ENCODE measurements around the gene INTS11. TPM values are rescaled to one million over a fixed set of nuclear protein-coding genes. Genes with fewer than 3 reads are reported as not detected.
A peak's percentile ranks its signal among the peaks of the same experiment; 100 is the strongest.

The INTS11 gene
- total and polyA plus RNA-seq, 2 of the 13 experiments (the other 11 are each of a cell fraction or from before 2014, with no cell fraction given): 52.8 to 94.8 TPM

DNA sequence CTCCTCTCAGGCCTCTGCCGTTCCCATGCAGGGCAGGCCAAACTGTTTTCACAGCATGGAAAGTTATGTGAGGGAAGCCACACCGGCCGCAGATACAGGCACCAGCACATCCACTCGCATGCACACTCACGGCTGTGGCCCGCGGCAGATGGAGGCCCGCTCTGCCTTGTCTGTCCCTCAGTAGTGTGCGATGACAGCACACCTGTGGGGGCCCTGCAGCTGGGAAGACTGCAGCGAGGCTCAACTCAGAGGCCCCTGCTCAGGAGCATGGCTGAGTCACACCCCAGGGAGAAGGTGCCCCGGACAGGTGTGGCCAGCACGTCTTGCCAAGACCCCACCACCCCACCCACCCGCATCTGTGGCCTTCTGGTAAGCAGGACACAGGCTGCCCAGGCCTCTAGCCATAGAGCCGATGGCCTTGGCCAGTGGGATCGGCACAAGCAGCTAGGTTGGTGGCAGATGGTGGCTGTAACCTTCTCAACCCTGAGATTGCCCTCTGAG is 49.5 kb downstream of the INTS11 start:
- no peaks in the 10 kb centered on the region for H3K9me3 ChIP-seq (ENCODE audit: low read length)
- FAIRE-seq: no peak
- peaks cover 59% of the 10 kb centered on the region for H3K4me1 ChIP-seq (ENCODE audit: insufficient read depth, low read length)
- no TSS peak for BruUV-seq (replicated peaks)
- H3K4me2 ChIP-seq (ENCODE audit: low read depth, low read length): peak overlapping the region; percentile 79
- peak overlapping the region; percentile 81; the same call in 1 of the 2 replicates for H3K9ac ChIP-seq (ENCODE audit: insufficient read depth, low read depth, low read length)
- peak overlapping the region; percentile 64 for H3K27ac ChIP-seq (ENCODE audit: extremely low read length, insufficient read depth, low read length)
- no peak for DNase-seq (ENCODE audit: low spot score)
- H3K4me3 ChIP-seq (replicated peaks in 1 of 3; ENCODE audit: insufficient read depth in 1 of 3, low read depth in 2 of 3, low read length in 3 of 3): peak overlapping the region; percentile 59 to 79 (median 70); a peak in 3 of 6 replicates
- H3K79me2 ChIP-seq (ENCODE audit: insufficient read depth, low read length): peaks cover 33% of the 10 kb centered on the region
- H4K20me1 ChIP-seq (ENCODE audit: insufficient read depth, low read length): peaks cover 21% of the 10 kb centered on the region; the same call in 1 of the 2 replicates
- TF ChIP-seq, protein P1, sequence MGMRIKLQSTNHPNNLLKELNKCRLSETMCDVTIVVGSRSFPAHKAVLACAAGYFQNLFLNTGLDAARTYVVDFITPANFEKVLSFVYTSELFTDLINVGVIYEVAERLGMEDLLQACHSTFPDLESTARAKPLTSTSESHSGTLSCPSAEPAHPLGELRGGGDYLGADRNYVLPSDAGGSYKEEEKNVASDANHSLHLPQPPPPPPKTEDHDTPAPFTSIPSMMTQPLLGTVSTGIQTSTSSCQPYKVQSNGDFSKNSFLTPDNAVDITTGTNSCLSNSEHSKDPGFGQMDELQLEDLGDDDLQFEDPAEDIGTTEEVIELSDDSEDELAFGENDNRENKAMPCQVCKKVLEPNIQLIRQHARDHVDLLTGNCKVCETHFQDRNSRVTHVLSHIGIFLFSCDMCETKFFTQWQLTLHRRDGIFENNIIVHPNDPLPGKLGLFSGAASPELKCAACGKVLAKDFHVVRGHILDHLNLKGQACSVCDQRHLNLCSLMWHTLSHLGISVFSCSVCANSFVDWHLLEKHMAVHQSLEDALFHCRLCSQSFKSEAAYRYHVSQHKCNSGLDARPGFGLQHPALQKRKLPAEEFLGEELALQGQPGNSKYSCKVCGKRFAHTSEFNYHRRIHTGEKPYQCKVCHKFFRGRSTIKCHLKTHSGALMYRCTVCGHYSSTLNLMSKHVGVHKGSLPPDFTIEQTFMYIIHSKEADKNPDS (CRISPR knock-in tag; IDR thresholded peaks at IDR 0.05): peak; percentile 63; the same call in 1 of the 2 replicates
- peak; percentile 2 for TF ChIP-seq RBM39 (IDR thresholded peaks at IDR 0.05; ENCODE audit: low read depth, low read length, poor library complexity, severe bottlenecking)
- TF ChIP-seq, protein P2, sequence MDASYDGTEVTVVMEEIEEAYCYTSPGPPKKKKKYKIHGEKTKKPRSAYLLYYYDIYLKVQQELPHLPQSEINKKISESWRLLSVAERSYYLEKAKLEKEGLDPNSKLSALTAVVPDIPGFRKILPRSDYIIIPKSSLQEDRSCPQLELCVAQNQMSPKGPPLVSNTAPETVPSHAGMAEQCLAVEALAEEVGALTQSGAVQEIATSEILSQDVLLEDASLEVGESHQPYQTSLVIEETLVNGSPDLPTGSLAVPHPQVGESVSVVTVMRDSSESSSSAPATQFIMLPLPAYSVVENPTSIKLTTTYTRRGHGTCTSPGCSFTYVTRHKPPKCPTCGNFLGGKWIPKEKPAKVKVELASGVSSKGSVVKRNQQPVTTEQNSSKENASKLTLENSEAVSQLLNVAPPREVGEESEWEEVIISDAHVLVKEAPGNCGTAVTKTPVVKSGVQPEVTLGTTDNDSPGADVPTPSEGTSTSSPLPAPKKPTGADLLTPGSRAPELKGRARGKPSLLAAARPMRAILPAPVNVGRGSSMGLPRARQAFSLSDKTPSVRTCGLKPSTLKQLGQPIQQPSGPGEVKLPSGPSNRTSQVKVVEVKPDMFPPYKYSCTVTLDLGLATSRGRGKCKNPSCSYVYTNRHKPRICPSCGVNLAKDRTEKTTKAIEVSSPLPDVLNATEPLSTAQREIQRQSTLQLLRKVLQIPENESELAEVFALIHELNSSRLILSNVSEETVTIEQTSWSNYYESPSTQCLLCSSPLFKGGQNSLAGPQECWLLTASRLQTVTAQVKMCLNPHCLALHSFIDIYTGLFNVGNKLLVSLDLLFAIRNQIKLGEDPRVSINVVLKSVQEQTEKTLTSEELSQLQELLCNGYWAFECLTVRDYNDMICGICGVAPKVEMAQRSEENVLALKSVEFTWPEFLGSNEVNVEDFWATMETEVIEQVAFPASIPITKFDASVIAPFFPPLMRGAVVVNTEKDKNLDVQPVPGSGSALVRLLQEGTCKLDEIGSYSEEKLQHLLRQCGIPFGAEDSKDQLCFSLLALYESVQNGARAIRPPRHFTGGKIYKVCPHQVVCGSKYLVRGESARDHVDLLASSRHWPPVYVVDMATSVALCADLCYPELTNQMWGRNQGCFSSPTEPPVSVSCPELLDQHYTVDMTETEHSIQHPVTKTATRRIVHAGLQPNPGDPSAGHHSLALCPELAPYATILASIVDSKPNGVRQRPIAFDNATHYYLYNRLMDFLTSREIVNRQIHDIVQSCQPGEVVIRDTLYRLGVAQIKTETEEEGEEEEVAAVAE (CRISPR knock-in tag; IDR thresholded peaks at IDR 0.05; ENCODE audit: borderline replicate concordance): no peak
- TF ChIP-seq SIX1 (CRISPR knock-in tag; IDR thresholded peaks at IDR 0.05; ENCODE audit: borderline replicate concordance): no peak
- TF ChIP-seq, protein P3, sequence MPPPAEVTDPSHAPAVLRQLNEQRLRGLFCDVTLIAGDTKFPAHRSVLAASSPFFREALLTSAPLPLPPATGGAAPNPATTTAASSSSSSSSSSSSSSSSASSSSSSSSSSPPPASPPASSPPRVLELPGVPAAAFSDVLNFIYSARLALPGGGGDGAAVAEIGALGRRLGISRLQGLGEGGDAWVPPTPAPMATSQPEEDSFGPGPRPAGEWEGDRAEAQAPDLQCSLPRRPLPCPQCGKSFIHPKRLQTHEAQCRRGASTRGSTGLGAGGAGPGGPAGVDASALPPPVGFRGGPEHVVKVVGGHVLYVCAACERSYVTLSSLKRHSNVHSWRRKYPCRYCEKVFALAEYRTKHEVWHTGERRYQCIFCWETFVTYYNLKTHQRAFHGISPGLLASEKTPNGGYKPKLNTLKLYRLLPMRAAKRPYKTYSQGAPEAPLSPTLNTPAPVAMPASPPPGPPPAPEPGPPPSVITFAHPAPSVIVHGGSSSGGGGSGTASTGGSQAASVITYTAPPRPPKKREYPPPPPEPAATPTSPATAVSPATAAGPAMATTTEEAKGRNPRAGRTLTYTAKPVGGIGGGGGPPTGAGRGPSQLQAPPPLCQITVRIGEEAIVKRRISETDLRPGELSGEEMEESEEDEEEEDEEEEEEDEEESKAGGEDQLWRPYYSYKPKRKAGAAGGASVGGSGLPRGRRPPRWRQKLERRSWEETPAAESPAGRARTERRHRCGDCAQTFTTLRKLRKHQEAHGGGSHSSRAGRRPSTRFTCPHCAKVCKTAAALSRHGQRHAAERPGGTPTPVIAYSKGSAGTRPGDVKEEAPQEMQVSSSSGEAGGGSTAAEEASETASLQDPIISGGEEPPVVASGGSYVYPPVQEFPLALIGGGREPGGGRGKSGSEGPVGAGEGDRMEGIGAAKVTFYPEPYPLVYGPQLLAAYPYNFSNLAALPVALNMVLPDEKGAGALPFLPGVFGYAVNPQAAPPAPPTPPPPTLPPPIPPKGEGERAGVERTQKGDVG (CRISPR knock-in tag; IDR thresholded peaks at IDR 0.05; ENCODE audit: borderline replicate concordance): 0 out of 2 replicates have a peak, but pooled peaks have one; percentile 30
- TF ChIP-seq ZBTB38 (CRISPR knock-in tag; IDR thresholded peaks at IDR 0.05): peak; percentile 41; the same call in 1 of the 2 replicates
- WGBS (ENCODE audit: low lambda C conversion rate): 73% methylated on average over 8 of the region's 15 CpGs
- in situ Hi-C loops (cut with HindIII; ENCODE audit: extremely low pct_ligation_motif_present, low pct_unique_long_range_greater_than_20kb) (no loop called here), intact Hi-C loops (cut with micrococcal nuclease; ENCODE audit: unreplicated experiment) (no loop called here)
- no peaks in the 10 kb centered on the region; a peak in 1 of 5 replicates for H3K27me3 ChIP-seq (ENCODE audit: control insufficient read depth in 1 of 2, insufficient read depth in 2 of 2, low read length in 2 of 2)
- no peak; the same call in 2 of the 3 replicates for ATAC-seq
- H3K36me3 ChIP-seq (replicated peaks in 1 of 2; ENCODE audit: control insufficient read depth in 1 of 2, insufficient read depth in 2 of 2, low read length in 2 of 2): peaks cover 4 to 5% of the 10 kb centered on the region in 2 experiments; a peak in 1 of 5 replicates
- ChIA-PET POLR2A (interaction anchor here (0.6 to 2.2 kb wide), 3 partner anchors 30 to 296 kb away, joined by 5 to 11 read pairs (median 11); no protein-coding TSS in a partner anchor), CTCF (ENCODE audit: low intra/inter-chr PET ratio, low total read pairs) (no interaction called here)
- no peak overlapping the region for H2AFZ ChIP-seq (ENCODE audit: low read length)
